Right renal pelvis (tissue), 4 donors: Measurements from ENCODE around the gene COPA. TPM values are rescaled to one million over a fixed set of nuclear protein-coding genes. Genes with fewer than 3 reads are reported as not detected.
"Not testable (repeated sequence)": the region's sequence is repeated elsewhere in the genome, so short reads cannot be mapped to it uniquely, and the experiment has no call there.

Source experiments
- DNase-seq, 4 donors: peaks; one replicate each; pipeline ENCODE4 v3.0.0-alpha.2; 2013; ENCODE audit warnings: low read depth in 4 of 4, low spot score in 3 of 4, missing footprints in 1 of 4
- polyA plus RNA-seq, 4 donors: library from polyadenylated mRNA; unstranded; fragments of 120-200 nt; gene quantifications; one replicate each; pipeline ENCODE4 v1.2.1, GENCODE V29; 2013; ENCODE audit not compliant: insufficient read length in 4 of 4

Gene COPA
- polyA plus RNA-seq, 4 donors = 145 to 157 (median 153) TPM

- no peak for DNase-seq
These were observed 10.5 kb downstream of the COPA start for GRCh38 chr1:160332516-160332915.

- no peak for DNase-seq
These were observed 12.9 kb downstream of the COPA start for GRCh38 chr1:160330119-160330518.

DNA sequence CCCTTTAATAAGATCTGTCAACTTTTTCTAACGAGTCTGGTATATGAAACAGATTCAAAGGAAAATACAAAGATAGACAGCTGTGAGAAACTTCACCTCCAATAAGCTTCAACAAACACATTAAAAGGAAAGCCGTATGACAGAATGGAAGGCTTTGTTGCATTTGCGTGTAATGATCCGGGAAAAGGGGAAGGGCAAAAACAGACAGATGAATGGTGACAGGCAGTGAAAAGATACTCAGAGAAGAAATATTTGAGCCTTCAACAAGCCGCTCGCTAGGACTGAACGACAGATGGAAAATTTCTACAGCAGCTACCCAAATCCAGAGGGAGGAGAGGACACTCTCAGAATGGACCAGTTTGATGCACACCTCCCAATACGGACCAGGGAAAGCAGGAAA lies 14.9 kb downstream of the COPA start:
- no peak for DNase-seq

DNA sequence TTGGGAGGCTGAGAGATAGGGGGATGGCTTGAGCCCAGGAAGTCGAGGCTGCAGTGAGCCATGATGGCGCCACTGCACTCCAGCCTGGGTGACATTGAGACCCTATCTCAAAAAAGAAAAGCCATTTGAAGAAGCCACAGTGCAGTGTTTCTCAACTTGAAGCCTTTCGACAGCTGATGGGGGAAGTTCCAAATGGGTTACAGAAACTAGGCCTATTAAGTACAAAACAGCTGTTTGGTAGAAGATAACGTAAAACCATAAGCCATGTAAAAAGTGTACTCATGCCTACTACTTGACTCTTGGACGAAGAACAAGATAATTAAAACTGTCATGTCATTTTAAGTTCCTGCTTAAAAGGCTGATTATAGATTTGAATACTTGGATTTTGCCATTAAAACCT lies 16.6 kb downstream of the COPA start:
- DNase-seq = no peak

- DNase-seq = no peak
These were observed 17.8 kb downstream of the COPA start for GRCh38 chr1:160325252-160325651.

GRCh38 chr1:160322831-160323230 lies 20.2 kb downstream of the COPA start:
- no peak for DNase-seq

GRCh38 chr1:160315359-160315758 lies 27.7 kb downstream of the COPA start:
- DNase-seq = no peak

DNA sequence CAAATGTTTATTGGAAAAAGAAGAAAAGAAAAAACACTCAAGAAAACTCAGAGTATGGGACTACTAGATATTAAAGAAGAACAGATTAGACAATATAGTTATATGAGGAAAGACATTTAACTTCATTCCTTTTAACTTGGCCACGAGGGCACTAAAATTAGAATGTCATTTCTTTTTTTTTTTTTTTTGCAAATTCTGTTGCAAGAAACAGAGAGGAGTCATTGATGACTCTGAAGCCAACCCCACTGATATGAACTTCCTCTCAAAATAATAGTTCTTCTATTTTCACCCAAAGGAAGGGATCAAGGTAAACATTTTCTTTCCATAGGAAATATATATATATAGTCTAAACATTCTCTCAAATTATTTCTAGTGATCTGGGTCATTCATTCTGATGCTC lies 33.5 kb downstream of the COPA start:
- no peak for DNase-seq

DNA sequence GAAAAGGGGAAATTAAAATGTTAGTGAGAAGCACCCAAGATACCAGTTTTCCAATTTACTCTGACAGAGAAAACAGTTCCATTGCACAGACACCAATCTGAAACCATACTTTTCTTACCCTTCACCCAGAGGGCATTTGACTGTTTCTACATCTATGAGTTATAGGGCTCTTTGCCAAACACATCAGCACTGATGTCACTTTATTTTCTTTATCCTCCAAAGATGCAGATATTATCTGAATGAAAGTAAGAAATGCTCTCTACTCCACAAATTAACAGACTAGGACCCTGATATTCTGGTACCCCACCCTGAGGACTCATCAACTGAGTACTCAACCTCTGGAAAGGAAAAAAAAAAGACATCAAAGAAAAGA lies 33.9 kb downstream of the COPA start:
- DNase-seq = no peak

DNA sequence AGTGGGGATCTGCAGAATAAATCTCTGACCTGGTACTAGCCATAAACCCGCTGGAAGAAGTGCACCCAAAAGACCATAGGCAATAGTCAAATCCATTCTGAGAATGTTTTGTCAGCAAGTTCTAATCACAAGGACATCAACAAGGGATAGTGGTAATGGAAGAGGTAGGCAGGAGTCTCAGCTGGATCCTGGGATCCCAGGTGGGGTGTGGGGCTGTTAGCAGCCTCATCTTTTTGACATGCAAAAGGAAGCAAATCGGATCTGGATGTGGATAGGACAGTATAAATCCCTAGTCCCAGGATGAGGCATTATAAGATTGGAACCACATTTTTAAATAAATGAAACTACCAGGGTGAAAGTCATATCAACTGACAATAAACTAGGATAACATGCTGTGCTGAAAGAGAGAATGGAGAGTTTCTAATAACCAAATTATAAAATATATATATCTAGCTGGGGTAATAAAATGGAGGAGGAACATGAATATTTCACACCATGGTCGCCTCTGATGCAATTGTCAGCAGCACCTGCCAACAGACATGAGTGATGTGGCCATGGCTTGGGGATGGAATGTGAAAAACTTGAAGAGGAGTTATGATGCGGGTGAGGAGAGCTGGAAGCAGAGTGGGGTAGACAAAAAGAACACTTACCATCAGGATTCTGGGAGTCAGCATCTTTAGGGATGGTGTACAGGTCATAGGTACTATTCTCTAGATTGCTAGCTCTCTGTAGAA lies 34.4 kb downstream of the COPA start:
- no peak for DNase-seq

GRCh38 chr1:160307118-160307791 lies 35.8 kb downstream of the COPA start:
- no peak for DNase-seq

DNA sequence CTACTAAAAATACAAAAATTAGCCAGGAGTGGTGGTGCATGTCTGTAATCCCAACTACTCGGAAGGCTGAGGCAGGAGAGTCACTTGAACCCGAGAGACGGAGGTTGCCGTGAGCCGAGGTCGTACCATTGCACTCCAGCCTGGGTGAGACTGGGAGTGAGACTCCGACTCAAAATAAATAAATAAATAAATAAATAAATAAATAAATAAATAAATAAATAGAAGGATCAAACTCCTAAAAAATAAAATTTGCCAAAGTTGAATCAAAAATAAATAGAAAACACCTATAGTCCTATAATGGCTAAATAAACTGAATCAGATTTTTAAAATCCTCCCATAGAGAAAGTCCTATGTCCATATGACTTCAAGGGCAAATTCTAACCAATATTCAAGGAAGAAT lies 42.9 kb downstream of the COPA start:
- DNase-seq = no peak

- DNase-seq = no peak
These were observed 47.0 kb downstream of the COPA start for GRCh38 chr1:160296036-160296435.

- no peak for DNase-seq
These were observed 49.8 kb downstream of the COPA start for GRCh38 chr1:160293020-160293968.

GRCh38 chr1:160291248-160292220 lies 51.5 kb downstream of the COPA start:
- peak; percentile 36 to 54 (median 52) for DNase-seq

DNA sequence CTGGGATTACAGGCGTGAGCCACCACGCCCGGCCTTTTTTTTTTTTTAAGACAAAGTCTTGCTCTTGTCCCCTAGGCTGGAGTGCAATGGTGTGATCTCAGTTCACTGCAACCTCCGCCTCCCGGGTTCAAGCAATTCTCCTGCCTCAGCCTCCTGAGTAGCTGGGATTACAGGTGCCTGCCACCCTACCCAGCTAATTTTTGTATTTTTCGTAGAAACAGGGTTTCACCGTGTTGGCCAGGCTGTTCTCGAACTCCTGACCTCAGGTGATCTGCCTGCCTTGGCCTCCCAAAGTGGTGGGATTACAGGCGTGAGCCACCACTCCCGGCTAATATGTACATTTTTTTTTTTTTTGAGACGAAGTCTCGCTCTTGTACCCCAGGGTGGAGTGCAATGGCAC lies 55.3 kb downstream of the COPA start:
- not testable (repeated sequence) for DNase-seq

GRCh38 chr1:160285506-160285905 lies 57.5 kb downstream of the COPA start:
- DNase-seq = no peak

GRCh38 chr1:160284782-160285344 lies 58.2 kb downstream of the COPA start, which contains the start of gene PEX19:
Gene PEX19 (minus strand): TSS chr1:160285133. CDS start chr1:160285124, 9 bp downstream.
- DNase-seq = peak; percentile 79 to 89 (median 82)

DNA sequence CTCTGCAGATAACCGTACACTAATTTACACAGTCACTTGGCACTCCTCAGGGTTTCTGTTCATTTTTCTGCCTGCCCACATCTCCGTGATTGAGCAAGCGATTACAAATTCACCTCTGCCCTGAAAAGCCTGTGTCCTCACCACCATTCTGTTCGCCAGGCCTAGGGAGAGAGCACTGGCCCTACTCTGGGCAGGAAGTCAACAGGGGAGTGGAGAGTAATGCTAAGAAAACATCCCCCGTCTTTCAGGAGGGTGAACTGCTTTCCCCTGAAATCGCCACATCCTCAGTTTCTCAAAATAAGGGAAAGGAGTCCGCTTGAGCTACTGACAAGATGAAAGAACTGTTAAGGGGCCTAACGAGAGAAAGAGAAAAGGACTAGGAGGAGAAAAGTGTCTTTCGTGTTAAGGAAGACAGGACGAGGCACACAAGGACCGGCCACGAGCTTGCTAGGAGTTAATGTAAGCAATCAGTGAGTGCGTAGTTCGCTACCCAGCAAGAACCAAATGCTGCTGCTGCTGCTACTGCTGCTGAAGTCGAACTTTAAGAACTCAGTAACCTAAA lies 58.7 kb downstream of the COPA start:
- peak in 2 of 4 donors; percentile 21 to 28 for DNase-seq
